Fibroblast of skin of scalp (primary cell): ENCODE results near the gene NIPBL.
"Not testable (repeated sequence)": the region's sequence is repeated elsewhere in the genome, so short reads cannot be mapped to it uniquely, and the experiment has no call there.

Experiments
- DNase-seq: peaks from one replicate; pipeline ENCODE4 v3.0.0-alpha.2; 2013

NIPBL gene

GRCh38 chr5:36908544-36909260 lies 32.1 kb downstream of the NIPBL start:
- DNase-seq, result no peak

- DNase-seq, result peak; percentile 21
Measured at GRCh38 chr5:36915653-36916052, 39.1 kb downstream of the NIPBL start.

- not testable (repeated sequence) for DNase-seq
Measured at GRCh38 chr5:36916614-36917013, 40.0 kb downstream of the NIPBL start.

GRCh38 chr5:36917358-36917757 lies 40.8 kb downstream of the NIPBL start:
- DNase-seq, result not testable (repeated sequence)

GRCh38 chr5:36919238-36919637 lies 42.7 kb downstream of the NIPBL start:
- no peak for DNase-seq

- no peak for DNase-seq
Measured at GRCh38 chr5:36919650-36920049, 43.1 kb downstream of the NIPBL start.

GRCh38 chr5:36928947-36929346 lies 52.4 kb downstream of the NIPBL start:
- DNase-seq, result peak; percentile 79

- no peak for DNase-seq
Measured at GRCh38 chr5:36929438-36929837, 52.9 kb downstream of the NIPBL start.

GRCh38 chr5:36932056-36932455 lies 55.5 kb downstream of the NIPBL start:
- no peak for DNase-seq

GRCh38 chr5:36932699-36933098 lies 56.1 kb downstream of the NIPBL start:
- DNase-seq, result no peak

- DNase-seq, result no peak
Measured at GRCh38 chr5:36934740-36935356, 58.3 kb downstream of the NIPBL start.

GRCh38 chr5:36935805-36936204 lies 59.2 kb downstream of the NIPBL start:
- no peak for DNase-seq

GRCh38 chr5:36936309-36936708 lies 59.7 kb downstream of the NIPBL start:
- no peak for DNase-seq

- no peak for DNase-seq
Measured at GRCh38 chr5:36938129-36938528, 61.6 kb downstream of the NIPBL start.

- no peak for DNase-seq
Measured at GRCh38 chr5:36939969-36940858, 63.6 kb downstream of the NIPBL start.

GRCh38 chr5:36943584-36943983 lies 67.0 kb downstream of the NIPBL start:
- no peak for DNase-seq

GRCh38 chr5:36944024-36944423 lies 67.5 kb downstream of the NIPBL start:
- DNase-seq, result no peak

- peak; percentile 69 for DNase-seq
Measured at GRCh38 chr5:36944607-36945225, 68.1 kb downstream of the NIPBL start.

GRCh38 chr5:36945687-36946086 lies 69.1 kb downstream of the NIPBL start:
- no peak for DNase-seq

GRCh38 chr5:36946101-36946500 lies 69.5 kb downstream of the NIPBL start:
- DNase-seq, result no peak

- DNase-seq, result peak; percentile 86
Measured at GRCh38 chr5:36948041-36948440, 71.5 kb downstream of the NIPBL start.

GRCh38 chr5:36948650-36949049 lies 72.1 kb downstream of the NIPBL start:
- no peak for DNase-seq

- no peak for DNase-seq
Measured at GRCh38 chr5:36949593-36949992, 73.0 kb downstream of the NIPBL start.
